SKM-1 (cell line): ENCODE measurements around the gene BTBD7.

Experiments used
- DNase-seq: peaks from one replicate; lab custom pipeline; 2025; ENCODE audit not compliant: unreplicated experiment; lab: John Stamatoyannopoulos, UW

BTBD7 gene

DNA sequence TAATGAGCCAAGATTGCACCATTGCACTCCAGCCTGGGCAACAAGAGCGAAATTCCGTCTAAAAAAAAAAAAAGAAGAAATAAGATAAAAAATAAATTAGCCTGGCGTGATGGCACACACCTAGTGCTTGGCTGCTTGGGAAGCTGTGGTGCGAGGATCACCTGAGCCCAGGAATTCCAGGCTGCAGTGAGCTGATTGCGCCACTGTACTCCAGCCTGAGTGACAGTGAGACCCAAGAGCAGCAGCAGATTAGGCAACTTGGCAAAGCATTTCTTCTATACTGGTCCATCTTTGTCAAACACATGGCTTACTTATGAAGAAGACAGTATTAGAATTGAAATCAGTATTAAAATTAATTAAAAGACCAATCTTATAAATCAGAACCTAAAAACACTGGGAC lies 132.3 kb downstream of the BTBD7 start:
- no peak for DNase-seq

DNA sequence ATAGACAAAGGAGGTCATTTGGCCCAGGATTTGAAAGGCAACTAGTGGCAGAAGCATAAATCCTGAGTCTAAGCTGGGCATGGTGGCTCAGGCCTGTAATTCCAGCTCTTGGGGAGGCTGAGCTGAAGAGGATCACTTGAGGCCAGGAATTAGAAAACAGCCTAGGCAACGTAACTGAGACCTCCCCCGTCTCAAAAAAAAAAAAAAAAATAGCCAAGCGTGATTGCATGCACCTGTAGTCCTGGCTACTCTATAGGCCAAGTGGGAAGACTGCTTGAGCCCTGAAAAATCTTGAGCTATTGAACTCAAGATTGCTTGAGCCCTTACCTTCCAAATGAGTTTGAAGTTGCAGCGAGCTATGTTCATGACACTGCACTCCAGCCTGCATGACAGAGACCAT lies 133.8 kb downstream of the BTBD7 start:
- no peak for DNase-seq

DNA sequence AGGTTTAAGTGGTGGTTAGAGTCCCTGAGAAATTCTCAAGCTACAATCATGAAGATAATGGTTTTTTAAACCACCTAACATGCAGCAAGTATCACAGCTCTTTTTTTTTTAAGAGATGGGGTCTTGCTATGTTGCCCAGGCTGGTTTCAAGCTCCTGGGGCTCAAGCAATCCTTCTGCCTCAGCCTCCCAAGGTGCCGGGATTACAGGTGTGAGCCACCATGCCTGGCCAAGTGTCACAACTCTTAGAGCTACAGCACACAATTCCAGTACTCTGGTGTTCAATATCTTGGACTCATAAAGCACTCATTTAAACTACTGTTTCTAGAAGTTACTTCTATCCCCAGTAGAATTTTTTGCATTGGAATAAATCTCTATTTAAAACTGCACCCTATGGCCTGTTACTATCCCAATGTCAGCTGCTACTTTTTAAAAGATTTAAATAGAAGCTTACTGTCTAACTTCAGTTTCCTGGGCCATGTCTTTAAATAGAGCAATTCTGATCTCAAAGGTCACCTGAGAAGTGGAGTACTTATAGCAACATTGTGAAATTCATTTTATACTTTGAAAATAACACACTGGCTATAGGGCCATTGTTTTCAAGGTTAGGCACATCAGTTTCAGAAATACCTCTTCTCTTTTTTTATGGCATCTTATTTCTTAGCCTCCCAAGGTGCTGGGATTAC lies 137.4 kb downstream of the BTBD7 start:
- DNase-seq = no peak
